ENCODE data around the gene YTHDC1. TPM values are rescaled to one million over a fixed set of nuclear protein-coding genes. Genes with fewer than 3 reads are reported as not detected.

The YTHDC1 gene
- total RNA-seq, 1 donor from 2014 or later: 79.9 TPM

GRCh38 chr4:68372588-68372987 is 22.7 kb upstream of the YTHDC1 start:
- no peak for DNase-seq (ENCODE audit: low spot score)
- no peak overlapping the region for H3K27ac Mint-ChIP-seq
- intact Hi-C loops (cut with micrococcal nuclease): loop anchor here (2.0 to 10.0 kb wide), 3 partner anchors 22 to 388 kb away; partner anchors contain the start of gene YTHDC1
- no peaks in the 10 kb centered on the region for H3K36me3 Mint-ChIP-seq (ENCODE audit: low read depth)
- H3K4me3 Mint-ChIP-seq (ENCODE audit: low read depth): no peak overlapping the region
- no peaks in the 10 kb centered on the region for H3K9me3 Mint-ChIP-seq
- peaks cover 23% of the 10 kb centered on the region for H3K4me1 Mint-ChIP-seq (ENCODE audit: low read depth)
- peaks cover 9% of the 10 kb centered on the region for H3K27me3 Mint-ChIP-seq (ENCODE audit: low read depth)

DNA sequence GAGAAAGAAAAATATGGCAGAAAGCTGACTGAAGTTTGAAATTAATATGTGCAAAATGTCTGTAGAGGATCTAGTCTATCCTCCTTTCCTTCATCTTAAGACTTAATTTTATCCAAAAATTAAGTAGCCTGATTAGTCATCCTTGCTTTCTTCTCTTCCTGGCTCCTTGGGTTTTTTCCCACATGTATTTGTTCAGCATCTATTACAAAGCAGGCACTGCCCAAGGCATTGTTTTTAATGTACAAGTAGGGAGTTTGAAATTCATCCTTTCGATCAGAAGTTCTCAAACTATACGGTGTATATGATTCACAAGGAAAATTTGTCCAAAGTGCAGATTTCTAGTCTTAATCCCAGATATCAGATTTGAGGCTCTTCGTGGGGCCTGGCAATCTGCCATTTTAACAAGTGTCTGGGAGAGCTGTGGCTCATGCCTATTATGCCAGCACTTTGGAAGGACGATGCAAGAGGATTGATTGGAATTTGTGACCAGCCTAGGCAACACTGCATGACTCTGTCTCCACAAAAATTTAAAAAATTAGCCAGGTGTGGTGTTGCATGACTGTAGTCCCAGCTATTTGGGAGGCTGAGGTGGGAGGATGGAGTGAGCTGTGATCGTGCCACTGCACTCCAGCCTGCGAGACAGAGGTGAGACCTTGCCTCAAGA is 19.4 kb upstream of the YTHDC1 start:
- Mint-ChIP-seq H3K4me3 (ENCODE audit: low read depth) (no peak overlapping the region), H3K27me3 (ENCODE audit: low read depth) (peaks cover 3% of the 10 kb centered on the region), H3K4me1 (ENCODE audit: low read depth) (peaks cover 15% of the 10 kb centered on the region), H3K9me3 (no peaks in the 10 kb centered on the region), H3K27ac (no peak overlapping the region), H3K36me3 (ENCODE audit: low read depth) (no peaks in the 10 kb centered on the region)
- DNase-seq (ENCODE audit: low spot score): no peak
- intact Hi-C loops (cut with micrococcal nuclease): no loop called here

- intact Hi-C loops (cut with micrococcal nuclease): no loop called here
- Mint-ChIP-seq H3K4me1 (ENCODE audit: low read depth) (peaks cover 15% of the 10 kb centered on the region), H3K36me3 (ENCODE audit: low read depth) (no peaks in the 10 kb centered on the region), H3K9me3 (no peaks in the 10 kb centered on the region), H3K27me3 (ENCODE audit: low read depth) (peaks cover 4% of the 10 kb centered on the region), H3K4me3 (ENCODE audit: low read depth) (no peak overlapping the region), H3K27ac (no peak overlapping the region)
- DNase-seq (ENCODE audit: low spot score): no peak
Measured at GRCh38 chr4:68368691-68369131, 18.8 kb upstream of the YTHDC1 start.

DNA sequence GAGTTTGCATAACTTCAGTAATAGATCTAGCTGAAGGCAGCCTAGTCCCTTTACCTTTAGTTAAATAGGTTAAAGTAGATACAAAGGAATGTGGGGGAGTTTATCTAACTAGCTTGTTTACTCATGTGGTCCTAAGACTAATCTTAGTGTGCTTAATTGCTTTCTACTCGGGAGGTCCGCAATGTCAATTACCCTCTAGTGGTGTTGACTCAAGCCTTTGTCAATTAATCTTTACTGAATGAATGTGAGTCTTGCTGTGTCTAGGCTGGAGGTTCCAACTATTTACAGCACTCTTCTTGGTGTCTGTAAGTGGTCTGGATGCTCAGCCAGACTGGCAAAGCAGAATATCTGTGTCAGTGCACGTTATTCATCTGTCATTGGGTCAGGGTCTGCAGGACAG is 17.9 kb upstream of the YTHDC1 start:
- intact Hi-C loops (cut with micrococcal nuclease): no loop called here
- Mint-ChIP-seq H3K4me3 (ENCODE audit: low read depth) (no peak overlapping the region), H3K9me3 (no peaks in the 10 kb centered on the region), H3K27me3 (ENCODE audit: low read depth) (peaks cover 4% of the 10 kb centered on the region), H3K4me1 (ENCODE audit: low read depth) (peaks cover 7% of the 10 kb centered on the region), H3K36me3 (ENCODE audit: low read depth) (no peaks in the 10 kb centered on the region), H3K27ac (no peak overlapping the region)
- no peak for DNase-seq (ENCODE audit: low spot score)

DNA sequence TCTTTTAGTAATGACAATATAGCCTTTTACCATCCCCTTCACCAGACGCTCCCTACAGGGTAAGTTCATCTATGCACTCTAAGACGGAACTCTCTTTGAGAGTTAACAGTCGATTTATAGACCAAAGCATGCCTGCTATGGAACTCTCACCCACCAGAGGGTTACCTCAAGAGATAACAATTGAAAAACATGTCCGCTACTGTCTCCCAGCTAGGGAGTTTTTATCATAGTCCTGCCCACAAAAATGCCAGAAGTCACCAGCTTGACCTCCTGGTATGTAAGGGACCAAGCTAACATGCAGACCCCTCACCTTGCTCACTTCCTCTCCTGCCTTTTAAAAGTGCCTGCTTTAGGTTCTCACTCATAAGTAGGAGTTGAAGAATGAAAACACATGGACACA is 16.7 kb upstream of the YTHDC1 start:
- Mint-ChIP-seq H3K27ac (no peak overlapping the region), H3K4me3 (ENCODE audit: low read depth) (no peak overlapping the region), H3K4me1 (ENCODE audit: low read depth) (peaks cover 3% of the 10 kb centered on the region), H3K9me3 (no peaks in the 10 kb centered on the region), H3K27me3 (ENCODE audit: low read depth) (peaks cover 4% of the 10 kb centered on the region), H3K36me3 (ENCODE audit: low read depth) (no peaks in the 10 kb centered on the region)
- no peak for DNase-seq (ENCODE audit: low spot score)
- intact Hi-C loops (cut with micrococcal nuclease): no loop called here

DNA sequence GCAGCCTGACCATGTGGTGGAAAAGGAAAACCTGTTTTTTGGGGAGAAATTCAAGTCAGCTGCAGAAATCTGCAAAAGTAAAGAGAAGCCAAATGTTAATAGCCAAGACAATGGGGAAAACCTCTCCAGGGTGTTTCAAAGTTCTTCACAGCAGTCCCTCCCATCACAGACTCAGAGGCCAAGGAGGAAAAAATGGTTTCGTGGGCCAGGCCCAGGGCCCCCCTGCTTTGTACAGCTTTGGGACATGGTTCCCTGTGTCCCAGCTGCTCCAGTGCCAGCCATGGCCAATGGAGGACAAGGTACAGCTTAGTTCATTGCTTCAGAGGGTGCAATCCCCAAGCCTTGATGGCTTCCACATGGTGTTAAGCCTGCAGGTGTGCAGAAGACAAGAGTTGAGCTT is 15.2 kb upstream of the YTHDC1 start:
- H3K4me3 Mint-ChIP-seq (ENCODE audit: low read depth): no peak overlapping the region
- H3K27ac Mint-ChIP-seq: no peak overlapping the region
- intact Hi-C loops (cut with micrococcal nuclease): no loop called here

GRCh38 chr4:68361146-68361589 is 11.3 kb upstream of the YTHDC1 start:
- Mint-ChIP-seq H3K4me1 (ENCODE audit: low read depth) (peaks cover 11% of the 10 kb centered on the region), H3K27me3 (ENCODE audit: low read depth) (peaks cover 5% of the 10 kb centered on the region), H3K9me3 (no peaks in the 10 kb centered on the region), H3K36me3 (ENCODE audit: low read depth) (no peaks in the 10 kb centered on the region), H3K27ac (no peak overlapping the region), H3K4me3 (ENCODE audit: low read depth) (no peak overlapping the region)
- no peak for DNase-seq (ENCODE audit: low spot score)
- intact Hi-C loops (cut with micrococcal nuclease): no loop called here

More for the DNA sequence above, 15.2 kb upstream of the YTHDC1 start:
- peaks cover 4% of the 10 kb centered on the region for H3K4me1 Mint-ChIP-seq (ENCODE audit: low read depth)
- DNase-seq (ENCODE audit: low spot score): no peak
- no peaks in the 10 kb centered on the region for H3K36me3 Mint-ChIP-seq (ENCODE audit: low read depth)
- H3K27me3 Mint-ChIP-seq (ENCODE audit: low read depth): peaks cover 4% of the 10 kb centered on the region
- no peaks in the 10 kb centered on the region for H3K9me3 Mint-ChIP-seq

- Mint-ChIP-seq H3K4me1 (ENCODE audit: low read depth) (peaks cover 11% of the 10 kb centered on the region), H3K36me3 (ENCODE audit: low read depth) (no peaks in the 10 kb centered on the region), H3K4me3 (ENCODE audit: low read depth) (no peak overlapping the region), H3K9me3 (no peaks in the 10 kb centered on the region), H3K27ac (no peak overlapping the region), H3K27me3 (ENCODE audit: low read depth) (peaks cover 8% of the 10 kb centered on the region)
- no peak for DNase-seq (ENCODE audit: low spot score)
- intact Hi-C loops (cut with micrococcal nuclease): no loop called here
Measured at GRCh38 chr4:68360231-68360968, 10.5 kb upstream of the YTHDC1 start.

GRCh38 chr4:68359508-68359907 is 9.6 kb upstream of the YTHDC1 start:
- H3K36me3 Mint-ChIP-seq (ENCODE audit: low read depth): no peaks in the 10 kb centered on the region
- intact Hi-C loops (cut with micrococcal nuclease): loop anchor here (2.0 kb wide), 1 partner anchor 17 kb away; no protein-coding TSS in a partner anchor
- DNase-seq (ENCODE audit: low spot score): no peak
- H3K4me1 Mint-ChIP-seq (ENCODE audit: low read depth): peaks cover 11% of the 10 kb centered on the region
- H3K4me3 Mint-ChIP-seq (ENCODE audit: low read depth): peak overlapping the region; percentile 28
- peak overlapping the region; percentile 66 for H3K27ac Mint-ChIP-seq
- peaks cover 11% of the 10 kb centered on the region for H3K27me3 Mint-ChIP-seq (ENCODE audit: low read depth)
- no peaks in the 10 kb centered on the region for H3K9me3 Mint-ChIP-seq

GRCh38 chr4:68358988-68359387 is 9.1 kb upstream of the YTHDC1 start:
- peaks cover 8% of the 10 kb centered on the region for H3K27me3 Mint-ChIP-seq (ENCODE audit: low read depth)
- H3K27ac Mint-ChIP-seq: peak overlapping the region; percentile 66
- intact Hi-C loops (cut with micrococcal nuclease): loop anchor here (2.0 kb wide), 1 partner anchor 18 kb away; no protein-coding TSS in a partner anchor
- no peak for DNase-seq (ENCODE audit: low spot score)
- peaks cover 11% of the 10 kb centered on the region for H3K4me1 Mint-ChIP-seq (ENCODE audit: low read depth)
- H3K36me3 Mint-ChIP-seq (ENCODE audit: low read depth): no peaks in the 10 kb centered on the region
- no peak overlapping the region for H3K4me3 Mint-ChIP-seq (ENCODE audit: low read depth)
- no peaks in the 10 kb centered on the region for H3K9me3 Mint-ChIP-seq

DNA sequence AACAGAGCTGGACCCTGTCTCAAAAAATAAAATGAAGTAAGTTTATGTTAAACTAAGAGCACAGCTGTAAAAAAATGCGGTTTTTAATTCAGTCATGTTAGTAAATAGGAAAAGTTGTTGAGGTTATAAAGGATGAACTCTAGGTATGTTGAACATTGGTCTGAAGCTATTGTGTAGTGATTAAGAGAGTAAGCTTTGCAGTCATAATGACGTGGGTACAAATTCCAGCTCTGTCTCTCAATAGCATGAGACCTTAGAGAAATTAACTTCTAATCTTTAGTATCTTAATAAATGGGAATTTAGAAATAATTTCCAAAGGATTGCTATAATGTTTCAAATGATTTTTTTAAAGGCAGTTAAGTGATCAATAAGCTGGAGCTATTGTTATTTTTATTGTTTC is 2.9 kb upstream of the YTHDC1 start:
- no peak for DNase-seq (ENCODE audit: low spot score)
- no peaks in the 10 kb centered on the region for H3K9me3 Mint-ChIP-seq
- H3K27ac Mint-ChIP-seq: no peak overlapping the region
- peaks cover 8% of the 10 kb centered on the region for H3K27me3 Mint-ChIP-seq (ENCODE audit: low read depth)
- peaks cover 14% of the 10 kb centered on the region for H3K36me3 Mint-ChIP-seq (ENCODE audit: low read depth)
- H3K4me1 Mint-ChIP-seq (ENCODE audit: low read depth): peaks cover 14% of the 10 kb centered on the region
- intact Hi-C loops (cut with micrococcal nuclease): no loop called here
- no peak overlapping the region for H3K4me3 Mint-ChIP-seq (ENCODE audit: low read depth)

GRCh38 chr4:68349279-68349648 is 626 bp downstream of the YTHDC1 start:
- intact Hi-C loops (cut with micrococcal nuclease): loop anchor here (1.0 kb wide), 1 partner anchor 8 kb away; no protein-coding TSS in a partner anchor
- no peaks in the 10 kb centered on the region for H3K27me3 Mint-ChIP-seq (ENCODE audit: low read depth)
- peak overlapping the region; percentile 97 for H3K4me3 Mint-ChIP-seq (ENCODE audit: low read depth)
- no peaks in the 10 kb centered on the region for H3K9me3 Mint-ChIP-seq
- DNase-seq (ENCODE audit: low spot score): no peak
- peaks cover 28% of the 10 kb centered on the region for H3K36me3 Mint-ChIP-seq (ENCODE audit: low read depth)
- H3K27ac Mint-ChIP-seq: peak overlapping the region; percentile 97
- peaks cover 35% of the 10 kb centered on the region for H3K4me1 Mint-ChIP-seq (ENCODE audit: low read depth)

DNA sequence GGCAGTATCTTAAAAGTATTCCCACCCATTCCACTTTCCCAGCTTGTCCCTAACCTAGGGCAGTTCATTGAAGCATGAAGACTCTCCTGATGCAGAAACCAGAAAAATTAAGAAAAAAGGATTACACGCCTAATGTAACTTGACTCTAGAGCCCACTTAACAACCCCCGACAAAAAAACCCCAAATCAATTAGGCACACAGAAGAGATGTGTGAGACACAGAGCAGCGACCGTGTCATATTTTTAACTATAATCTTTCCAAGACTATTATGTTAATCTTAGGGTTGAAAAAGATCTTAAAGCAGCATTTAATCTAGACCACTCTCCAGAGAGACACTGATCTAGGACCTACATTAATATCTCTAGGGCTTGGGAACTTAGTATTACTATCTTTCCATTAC is 1.3 kb downstream of the YTHDC1 start:
- Mint-ChIP-seq H3K27ac (peak overlapping the region; percentile 97), H3K36me3 (ENCODE audit: low read depth) (peaks cover 30% of the 10 kb centered on the region), H3K4me1 (ENCODE audit: low read depth) (peaks cover 41% of the 10 kb centered on the region), H3K4me3 (ENCODE audit: low read depth) (peak overlapping the region; percentile 97), H3K9me3 (no peaks in the 10 kb centered on the region), H3K27me3 (ENCODE audit: low read depth) (no peaks in the 10 kb centered on the region)
- DNase-seq (ENCODE audit: low spot score): no peak
- intact Hi-C loops (cut with micrococcal nuclease): no loop called here
